Measurements from ENCODE around the gene AGBL5.

GRCh38 chr2:27007416-27008374 lies 43.8 kb upstream of the AGBL5 start:
- TF ChIP-seq, protein P1, sequence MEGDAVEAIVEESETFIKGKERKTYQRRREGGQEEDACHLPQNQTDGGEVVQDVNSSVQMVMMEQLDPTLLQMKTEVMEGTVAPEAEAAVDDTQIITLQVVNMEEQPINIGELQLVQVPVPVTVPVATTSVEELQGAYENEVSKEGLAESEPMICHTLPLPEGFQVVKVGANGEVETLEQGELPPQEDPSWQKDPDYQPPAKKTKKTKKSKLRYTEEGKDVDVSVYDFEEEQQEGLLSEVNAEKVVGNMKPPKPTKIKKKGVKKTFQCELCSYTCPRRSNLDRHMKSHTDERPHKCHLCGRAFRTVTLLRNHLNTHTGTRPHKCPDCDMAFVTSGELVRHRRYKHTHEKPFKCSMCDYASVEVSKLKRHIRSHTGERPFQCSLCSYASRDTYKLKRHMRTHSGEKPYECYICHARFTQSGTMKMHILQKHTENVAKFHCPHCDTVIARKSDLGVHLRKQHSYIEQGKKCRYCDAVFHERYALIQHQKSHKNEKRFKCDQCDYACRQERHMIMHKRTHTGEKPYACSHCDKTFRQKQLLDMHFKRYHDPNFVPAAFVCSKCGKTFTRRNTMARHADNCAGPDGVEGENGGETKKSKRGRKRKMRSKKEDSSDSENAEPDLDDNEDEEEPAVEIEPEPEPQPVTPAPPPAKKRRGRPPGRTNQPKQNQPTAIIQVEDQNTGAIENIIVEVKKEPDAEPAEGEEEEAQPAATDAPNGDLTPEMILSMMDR (conservative IDR thresholded peaks at IDR 0.05), result no peak
- no peak for TF ChIP-seq ZFX (IDR thresholded peaks at IDR 0.05)

Measured in C4-2B (cell line).